Sigmoid colon (tissue), 4 donors: ENCODE results near the gene RPP40.
"Not testable (repeated sequence)": the region's sequence is repeated elsewhere in the genome, so short reads cannot be mapped to it uniquely, and the experiment has no call there.

Experiments
- EP300 ChIP-seq, 4 donors: sonication (generic); formaldehyde crosslinking; IDR thresholded peaks; one replicate each; pipeline ENCODE4 v1.6.1; 2017; ENCODE audit warnings: antibody characterized with exemption in 4 of 4
- POLR2A ChIP-seq, 2 donors: fragments of 450-650 bp; IDR thresholded peaks; one replicate each; pipeline ENCODE4 v1.6.1; 2016; ENCODE audit warnings: antibody characterized with exemption in 2 of 2, mild to moderate bottlenecking in 2 of 2, moderate library complexity in 2 of 2

- not testable (repeated sequence) for TF ChIP-seq EP300, POLR2A (IDR thresholded peaks at IDR 0.05)
These were observed 1.2 kb upstream of the RPP40 start for GRCh38 chr6:5005038-5005433.
